SK-N-SH treated with all-trans-retinoic acid at 6 μM for 48 hours (cell line): ENCODE measurements around the gene UBTD1.
A peak's percentile ranks its signal among the peaks of the same experiment; 100 is the strongest.

ENCODE experiments used
- ATAC-seq: fragments of 200-7000 bp; cut with Tn5 transposase; 3 replicates; pipeline ENCODE4 v1.9.1; 2020; ENCODE audit warnings: mild to moderate bottlenecking, moderate library complexity
- ARNTL ChIP-seq: fragments of 450-650 bp; formaldehyde crosslinking; IDR thresholded peaks from 2 replicates; pipeline ENCODE4 v1.5.0; 2020; ENCODE audit warnings: low read depth, mild to moderate bottlenecking, moderate library complexity, borderline replicate concordance
- BACH2 ChIP-seq: fragments of 250-450 bp; sonication (Bioruptor Pico); IDR thresholded peaks from 2 replicates; pipeline ENCODE4 v1.9.0; 2021; ENCODE audit warnings: mild to moderate bottlenecking, borderline replicate concordance
- CSDC2 ChIP-seq: fragments of 250-450 bp; sonication (Bioruptor Pico); IDR thresholded peaks from 2 replicates; pipeline ENCODE4 v1.5.0; 2020; ENCODE audit warnings: mild to moderate bottlenecking, moderate library complexity
- ESRRG ChIP-seq: fragments of 250-450 bp; sonication (Bioruptor Pico); IDR thresholded peaks from 2 replicates; pipeline ENCODE4 v1.6.1; 2021; ENCODE audit warnings: mild to moderate bottlenecking
- GLIS3 ChIP-seq: fragments of 250-450 bp; sonication (Bioruptor Pico); IDR thresholded peaks from 2 replicates; pipeline ENCODE4 v1.5.0; 2020; ENCODE audit warnings: mild to moderate bottlenecking, moderate library complexity
- ISL1 ChIP-seq: fragments of 250-450 bp; sonication (Bioruptor Pico); IDR thresholded peaks from 2 replicates; pipeline ENCODE4 v2.1.2; 2022; ENCODE audit warnings: mild to moderate bottlenecking, moderate library complexity
- OSR1 ChIP-seq: fragments of 250-450 bp; sonication (Bioruptor Pico); IDR thresholded peaks from 2 replicates; pipeline ENCODE4 v1.8.0; 2022; ENCODE audit warnings: moderate library complexity, mild to moderate bottlenecking, inconsistent platforms
- PPARA ChIP-seq: fragments of 250-450 bp; sonication (Bioruptor Pico); IDR thresholded peaks from 2 replicates; pipeline ENCODE4 v1.5.0; 2020; ENCODE audit warnings: mild to moderate bottlenecking, borderline replicate concordance
- RARB ChIP-seq: fragments of 250-450 bp; sonication (Bioruptor Pico); IDR thresholded peaks from 2 replicates; pipeline ENCODE4 v1.8.0; 2021; ENCODE audit warnings: mild to moderate bottlenecking, moderate library complexity
- TCF4 ChIP-seq: fragments of 250-450 bp; sonication (Bioruptor Pico); IDR thresholded peaks from 2 replicates; pipeline ENCODE4 v1.8.0; 2021; ENCODE audit warnings: mild to moderate bottlenecking, moderate library complexity, borderline replicate concordance
- TOX ChIP-seq: fragments of 250-450 bp; sonication (Bioruptor Pico); IDR thresholded peaks from 2 replicates; pipeline ENCODE4 v1.8.0; 2021; ENCODE audit warnings: mild to moderate bottlenecking, moderate library complexity, borderline replicate concordance
- ZC3H10 ChIP-seq: fragments of 250-450 bp; sonication (Bioruptor Pico); IDR thresholded peaks from 2 replicates; pipeline ENCODE4 v1.5.1; 2021; ENCODE audit warnings: mild to moderate bottlenecking, moderate library complexity
- ZFP3 ChIP-seq: fragments of 250-450 bp; sonication (Bioruptor Pico); IDR thresholded peaks from 2 replicates; pipeline ENCODE4 v1.5.0; 2020; ENCODE audit warnings: mild to moderate bottlenecking, moderate library complexity
- ZFP30 ChIP-seq: fragments of 450-650 bp; formaldehyde crosslinking; IDR thresholded peaks from 2 replicates; pipeline ENCODE4 v1.5.0; 2022; ENCODE audit warnings: mild to moderate bottlenecking, moderate library complexity
- ZNF565 ChIP-seq: fragments of 450-650 bp; formaldehyde crosslinking; conservative IDR thresholded peaks from 2 replicates; pipeline ENCODE4 v1.5.0; 2020; ENCODE audit warnings: low read depth, mild to moderate bottlenecking, moderate library complexity
- ZNF70 ChIP-seq: fragments of 450-650 bp; formaldehyde crosslinking; IDR thresholded peaks from 2 replicates; pipeline ENCODE4 v1.5.0; 2020; ENCODE audit warnings: mild to moderate bottlenecking, moderate library complexity
- TF ChIP-seq, protein P1 (sequence below): fragments of 250-450 bp; sonication (Bioruptor Pico); IDR thresholded peaks from 2 replicates; pipeline ENCODE4 v1.8.0; 2020; ENCODE audit warnings: mild to moderate bottlenecking, moderate library complexity, borderline replicate concordance
- TF ChIP-seq, protein P2 (sequence below): fragments of 250-450 bp; sonication (Bioruptor Pico); IDR thresholded peaks from 2 replicates; pipeline ENCODE4 v1.5.1; 2021; ENCODE audit warnings: mild to moderate bottlenecking, moderate library complexity
- TF ChIP-seq, protein P3 (sequence below): fragments of 250-450 bp; sonication (Bioruptor Pico); IDR thresholded peaks from 2 replicates; pipeline ENCODE4 v1.5.0; 2020; ENCODE audit warnings: mild to moderate bottlenecking, moderate library complexity
- TF ChIP-seq, protein P4 (sequence below): fragments of 250-450 bp; sonication (Bioruptor Pico); IDR thresholded peaks from 2 replicates; pipeline ENCODE4 v1.5.1; 2020; ENCODE audit warnings: low read depth, mild to moderate bottlenecking, moderate library complexity
- TF ChIP-seq, protein P5 (sequence below): fragments of 250-450 bp; sonication (Bioruptor Pico); IDR thresholded peaks from 2 replicates; pipeline ENCODE4 v1.8.0; 2021; ENCODE audit warnings: low read depth, mild to moderate bottlenecking, moderate library complexity, borderline replicate concordance

UBTD1 gene

DNA sequence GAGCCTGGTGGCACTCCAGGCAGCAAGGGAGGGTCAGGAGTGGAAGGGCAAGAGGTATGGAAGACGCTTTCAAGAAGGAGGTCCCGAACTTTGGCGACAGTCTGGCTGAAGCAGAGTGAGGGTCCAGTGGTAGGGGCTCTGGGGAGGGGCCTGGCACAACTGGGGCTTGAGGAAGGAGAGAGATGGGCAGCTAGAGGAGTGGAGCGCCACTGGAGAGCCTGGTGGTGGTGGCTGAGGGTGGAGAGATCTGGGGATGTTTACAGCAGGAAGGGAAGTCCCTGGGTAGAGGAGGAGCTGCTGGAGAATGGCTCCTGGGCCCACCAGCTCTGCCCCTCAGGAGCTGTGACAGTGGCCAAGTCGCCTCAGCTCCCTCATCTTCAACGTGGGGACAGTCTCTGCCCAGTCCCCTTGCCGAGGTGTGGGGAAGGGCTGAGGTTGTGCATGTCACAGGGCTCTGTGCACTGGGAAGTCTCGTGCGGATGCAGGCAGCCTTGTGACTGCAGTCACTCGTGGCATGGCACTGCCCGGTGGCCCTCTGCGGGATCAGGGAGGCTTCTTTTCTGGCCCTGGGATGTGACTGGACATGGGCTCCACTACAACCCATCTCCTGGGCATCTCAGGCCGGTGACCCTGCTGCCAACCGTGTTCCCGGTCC is 18.5 kb downstream of the UBTD1 start (continued):
- TF ChIP-seq, protein P1, sequence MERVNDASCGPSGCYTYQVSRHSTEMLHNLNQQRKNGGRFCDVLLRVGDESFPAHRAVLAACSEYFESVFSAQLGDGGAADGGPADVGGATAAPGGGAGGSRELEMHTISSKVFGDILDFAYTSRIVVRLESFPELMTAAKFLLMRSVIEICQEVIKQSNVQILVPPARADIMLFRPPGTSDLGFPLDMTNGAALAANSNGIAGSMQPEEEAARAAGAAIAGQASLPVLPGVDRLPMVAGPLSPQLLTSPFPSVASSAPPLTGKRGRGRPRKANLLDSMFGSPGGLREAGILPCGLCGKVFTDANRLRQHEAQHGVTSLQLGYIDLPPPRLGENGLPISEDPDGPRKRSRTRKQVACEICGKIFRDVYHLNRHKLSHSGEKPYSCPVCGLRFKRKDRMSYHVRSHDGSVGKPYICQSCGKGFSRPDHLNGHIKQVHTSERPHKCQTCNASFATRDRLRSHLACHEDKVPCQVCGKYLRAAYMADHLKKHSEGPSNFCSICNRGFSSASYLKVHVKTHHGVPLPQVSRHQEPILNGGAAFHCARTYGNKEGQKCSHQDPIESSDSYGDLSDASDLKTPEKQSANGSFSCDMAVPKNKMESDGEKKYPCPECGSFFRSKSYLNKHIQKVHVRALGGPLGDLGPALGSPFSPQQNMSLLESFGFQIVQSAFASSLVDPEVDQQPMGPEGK (CRISPR knock-in tag), result no peak
- TF ChIP-seq ESRRG (CRISPR knock-in tag) (no peak), TOX (CRISPR knock-in tag) (no peak), ZFP30 (CRISPR knock-in tag) (no peak), ZNF565 (CRISPR knock-in tag) (no peak)

DNA sequence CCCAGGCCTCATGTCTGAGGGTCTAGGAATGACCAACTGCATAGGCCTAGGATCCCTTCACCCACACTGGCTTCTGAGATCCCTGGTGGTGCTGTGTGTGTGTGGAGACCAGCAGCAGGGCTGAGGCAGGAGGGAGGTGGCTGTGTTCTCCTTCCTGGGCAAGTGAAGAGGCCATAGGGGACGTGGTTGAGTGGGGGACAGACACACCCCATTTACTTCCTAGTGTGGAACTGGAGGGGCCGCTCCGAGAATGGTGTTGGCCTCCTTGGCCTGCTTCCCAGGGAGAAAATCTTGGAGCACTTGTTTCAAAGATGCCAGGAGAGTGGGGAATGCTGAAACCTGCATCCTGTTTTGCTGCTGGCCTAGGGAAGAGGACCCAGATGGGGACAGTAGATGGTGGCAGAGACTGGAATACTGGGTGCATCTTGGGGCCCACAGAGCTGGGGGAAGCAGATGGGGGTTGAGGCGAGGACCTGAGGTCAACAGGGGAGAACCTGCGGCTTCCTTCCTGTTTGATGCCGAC is 19.1 kb downstream of the UBTD1 start:
- peak; percentile 44 for ATAC-seq
- TF ChIP-seq ZFP3 (CRISPR knock-in tag), result no peak
- no peak for TF ChIP-seq ZC3H10
- TF ChIP-seq ESRRG (CRISPR knock-in tag), result no peak
- no peak for TF ChIP-seq ZFP30 (CRISPR knock-in tag)
- no peak for TF ChIP-seq ARNTL (CRISPR knock-in tag)
- TF ChIP-seq PPARA (CRISPR knock-in tag), result no peak
- TF ChIP-seq TOX (CRISPR knock-in tag), result no peak
- no peak for TF ChIP-seq BACH2
- no peak for TF ChIP-seq GLIS3 (CRISPR knock-in tag)
- TF ChIP-seq, protein P2, sequence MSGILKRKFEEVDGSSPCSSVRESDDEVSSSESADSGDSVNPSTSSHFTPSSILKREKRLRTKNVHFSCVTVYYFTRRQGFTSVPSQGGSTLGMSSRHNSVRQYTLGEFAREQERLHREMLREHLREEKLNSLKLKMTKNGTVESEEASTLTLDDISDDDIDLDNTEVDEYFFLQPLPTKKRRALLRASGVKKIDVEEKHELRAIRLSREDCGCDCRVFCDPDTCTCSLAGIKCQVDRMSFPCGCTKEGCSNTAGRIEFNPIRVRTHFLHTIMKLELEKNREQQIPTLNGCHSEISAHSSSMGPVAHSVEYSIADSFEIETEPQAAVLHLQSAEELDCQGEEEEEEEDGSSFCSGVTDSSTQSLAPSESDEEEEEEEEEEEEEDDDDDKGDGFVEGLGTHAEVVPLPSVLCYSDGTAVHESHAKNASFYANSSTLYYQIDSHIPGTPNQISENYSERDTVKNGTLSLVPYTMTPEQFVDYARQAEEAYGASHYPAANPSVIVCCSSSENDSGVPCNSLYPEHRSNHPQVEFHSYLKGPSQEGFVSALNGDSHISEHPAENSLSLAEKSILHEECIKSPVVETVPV (CRISPR knock-in tag), result no peak
- no peak for TF ChIP-seq ISL1

DNA sequence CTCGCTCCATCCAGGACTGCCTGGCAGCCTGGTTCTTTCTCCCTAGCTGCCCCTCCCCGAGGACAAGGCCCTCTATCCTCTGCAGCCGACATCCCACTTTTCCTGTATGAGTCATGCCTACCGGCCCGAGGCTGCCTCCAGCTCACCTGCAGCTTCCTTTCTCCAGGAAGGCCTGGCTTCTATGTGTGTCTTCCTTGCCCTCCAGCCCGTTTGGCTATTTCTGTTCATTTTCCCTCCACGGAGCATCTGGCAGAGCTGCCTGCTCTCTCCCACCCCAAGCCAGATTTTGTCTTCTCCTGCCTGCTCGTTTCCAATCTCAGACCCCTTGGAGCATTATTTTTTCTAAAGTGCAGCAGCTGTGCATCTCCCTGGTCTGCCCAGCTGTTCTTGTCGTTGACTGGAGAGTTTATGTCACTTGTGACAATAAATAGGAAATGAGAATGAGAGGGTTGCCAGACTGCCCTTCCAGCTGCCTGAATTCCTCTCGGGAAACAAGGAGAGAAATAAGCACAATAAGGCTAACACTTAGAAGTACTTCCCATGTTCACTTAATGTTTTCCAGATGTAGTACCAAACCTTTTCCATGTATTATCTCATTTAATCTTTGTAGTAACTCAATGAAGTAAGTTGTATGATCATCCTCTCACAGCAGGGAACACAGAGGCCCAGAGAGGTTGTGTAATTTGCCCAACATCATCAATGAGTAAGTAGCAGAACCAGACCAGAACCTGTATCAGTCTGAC is 19.7 kb downstream of the UBTD1 start:
- ATAC-seq, result peak; percentile 73
- TF ChIP-seq CSDC2 (CRISPR knock-in tag), result no peak
- no peak for TF ChIP-seq GLIS3 (CRISPR knock-in tag)
- TF ChIP-seq TCF4 (CRISPR knock-in tag), result no peak
- TF ChIP-seq ARNTL (CRISPR knock-in tag), result no peak
- TF ChIP-seq ZNF70 (CRISPR knock-in tag), result no peak
- TF ChIP-seq ZFP3 (CRISPR knock-in tag), result no peak

DNA sequence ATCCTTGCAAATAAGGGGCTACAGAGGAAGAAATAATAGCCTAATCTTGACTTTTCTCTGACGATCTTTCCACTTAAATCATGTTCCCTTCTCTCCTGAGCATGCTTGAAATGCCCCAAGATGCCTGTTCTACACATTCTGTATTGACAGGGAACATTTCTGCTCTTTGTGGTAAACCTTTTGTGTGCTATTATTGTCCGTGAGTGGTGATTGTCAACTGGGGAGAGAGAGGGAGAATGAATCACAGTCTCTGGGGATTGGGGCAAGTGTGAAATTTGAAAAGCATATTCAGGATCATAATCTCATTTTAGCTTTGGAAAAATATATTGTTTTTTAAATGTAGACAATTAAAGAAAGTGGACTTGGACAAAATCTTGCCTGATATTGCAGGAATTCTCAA is 20.6 kb downstream of the UBTD1 start:
- no peak for ATAC-seq
- TF ChIP-seq ARNTL (CRISPR knock-in tag) (no peak), ZC3H10 (no peak), ZNF565 (CRISPR knock-in tag) (no peak), OSR1 (CRISPR knock-in tag) (no peak), RARB (CRISPR knock-in tag) (no peak), ZFP30 (CRISPR knock-in tag) (no peak)
- TF ChIP-seq, protein P2 (CRISPR knock-in tag), result no peak
- TF ChIP-seq, protein P3, sequence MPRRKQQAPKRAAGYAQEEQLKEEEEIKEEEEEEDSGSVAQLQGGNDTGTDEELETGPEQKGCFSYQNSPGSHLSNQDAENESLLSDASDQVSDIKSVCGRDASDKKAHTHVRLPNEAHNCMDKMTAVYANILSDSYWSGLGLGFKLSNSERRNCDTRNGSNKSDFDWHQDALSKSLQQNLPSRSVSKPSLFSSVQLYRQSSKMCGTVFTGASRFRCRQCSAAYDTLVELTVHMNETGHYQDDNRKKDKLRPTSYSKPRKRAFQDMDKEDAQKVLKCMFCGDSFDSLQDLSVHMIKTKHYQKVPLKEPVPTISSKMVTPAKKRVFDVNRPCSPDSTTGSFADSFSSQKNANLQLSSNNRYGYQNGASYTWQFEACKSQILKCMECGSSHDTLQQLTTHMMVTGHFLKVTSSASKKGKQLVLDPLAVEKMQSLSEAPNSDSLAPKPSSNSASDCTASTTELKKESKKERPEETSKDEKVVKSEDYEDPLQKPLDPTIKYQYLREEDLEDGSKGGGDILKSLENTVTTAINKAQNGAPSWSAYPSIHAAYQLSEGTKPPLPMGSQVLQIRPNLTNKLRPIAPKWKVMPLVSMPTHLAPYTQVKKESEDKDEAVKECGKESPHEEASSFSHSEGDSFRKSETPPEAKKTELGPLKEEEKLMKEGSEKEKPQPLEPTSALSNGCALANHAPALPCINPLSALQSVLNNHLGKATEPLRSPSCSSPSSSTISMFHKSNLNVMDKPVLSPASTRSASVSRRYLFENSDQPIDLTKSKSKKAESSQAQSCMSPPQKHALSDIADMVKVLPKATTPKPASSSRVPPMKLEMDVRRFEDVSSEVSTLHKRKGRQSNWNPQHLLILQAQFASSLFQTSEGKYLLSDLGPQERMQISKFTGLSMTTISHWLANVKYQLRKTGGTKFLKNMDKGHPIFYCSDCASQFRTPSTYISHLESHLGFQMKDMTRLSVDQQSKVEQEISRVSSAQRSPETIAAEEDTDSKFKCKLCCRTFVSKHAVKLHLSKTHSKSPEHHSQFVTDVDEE, result no peak
- TF ChIP-seq, protein P4, sequence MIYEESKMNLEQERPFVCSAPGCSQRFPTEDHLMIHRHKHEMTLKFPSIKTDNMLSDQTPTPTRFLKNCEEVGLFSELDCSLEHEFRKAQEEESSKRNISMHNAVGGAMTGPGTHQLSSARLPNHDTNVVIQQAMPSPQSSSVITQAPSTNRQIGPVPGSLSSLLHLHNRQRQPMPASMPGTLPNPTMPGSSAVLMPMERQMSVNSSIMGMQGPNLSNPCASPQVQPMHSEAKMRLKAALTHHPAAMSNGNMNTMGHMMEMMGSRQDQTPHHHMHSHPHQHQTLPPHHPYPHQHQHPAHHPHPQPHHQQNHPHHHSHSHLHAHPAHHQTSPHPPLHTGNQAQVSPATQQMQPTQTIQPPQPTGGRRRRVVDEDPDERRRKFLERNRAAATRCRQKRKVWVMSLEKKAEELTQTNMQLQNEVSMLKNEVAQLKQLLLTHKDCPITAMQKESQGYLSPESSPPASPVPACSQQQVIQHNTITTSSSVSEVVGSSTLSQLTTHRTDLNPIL (CRISPR knock-in tag), result no peak
- TF ChIP-seq, protein P5, sequence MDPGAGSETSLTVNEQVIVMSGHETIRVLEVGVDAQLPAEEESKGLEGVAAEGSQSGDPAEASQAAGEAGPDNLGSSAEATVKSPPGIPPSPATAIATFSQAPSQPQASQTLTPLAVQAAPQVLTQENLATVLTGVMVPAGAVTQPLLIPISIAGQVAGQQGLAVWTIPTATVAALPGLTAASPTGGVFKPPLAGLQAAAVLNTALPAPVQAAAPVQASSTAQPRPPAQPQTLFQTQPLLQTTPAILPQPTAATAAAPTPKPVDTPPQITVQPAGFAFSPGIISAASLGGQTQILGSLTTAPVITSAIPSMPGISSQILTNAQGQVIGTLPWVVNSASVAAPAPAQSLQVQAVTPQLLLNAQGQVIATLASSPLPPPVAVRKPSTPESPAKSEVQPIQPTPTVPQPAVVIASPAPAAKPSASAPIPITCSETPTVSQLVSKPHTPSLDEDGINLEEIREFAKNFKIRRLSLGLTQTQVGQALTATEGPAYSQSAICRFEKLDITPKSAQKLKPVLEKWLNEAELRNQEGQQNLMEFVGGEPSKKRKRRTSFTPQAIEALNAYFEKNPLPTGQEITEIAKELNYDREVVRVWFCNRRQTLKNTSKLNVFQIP, result no peak
